Endothelial cell of umbilical vein (primary cell): ENCODE measurements around the gene PITX2.

Experiments used
- CTCF ChIP-seq, 2 donors: IDR thresholded peaks; 1 replicate in 1 of 2; 2 replicates in 1 of 2; pipeline ENCODE4 v1.5.1; 2011; ENCODE audit warnings: low read length in 2 of 2, mild to moderate bottlenecking in 2 of 2, moderate library complexity in 2 of 2, control low read depth in 1 of 2, inconsistent platforms in 1 of 2, low read depth in 1 of 2; ENCODE audit not compliant: insufficient read depth in 1 of 2; ENCODE audit errors: extremely low read depth in 1 of 2
- POLR2AphosphoS5 ChIP-seq: IDR thresholded peaks from 2 replicates; pipeline ENCODE4 v1.6.1; 2012; ENCODE audit warnings: low read depth, mild to moderate bottlenecking, control low read depth, low read length, moderate library complexity; ENCODE audit not compliant: insufficient read depth

GRCh38 chr4:110615353-110616237 is 7.3 kb downstream of the PITX2 start:
- no peak for TF ChIP-seq CTCF (IDR thresholded peaks at IDR 0.05; ENCODE audit: extremely low read depth in 1 of 2, insufficient read depth in 1 of 2, low read depth in 1 of 2, low read length in 2 of 2)
- no peak for TF ChIP-seq POLR2AphosphoS5
